Astrocyte of the spinal cord (primary cell): ENCODE data around the gene CCT2.

ENCODE experiments used
- DNase-seq: peaks from one replicate; pipeline ENCODE4 v3.0.0; 2011; ENCODE audit warnings: low read depth, low spot score
- H3K4me3 ChIP-seq: 2 replicates; pipeline ENCODE4 v1.5.1; 2011; ENCODE audit warnings: low read depth, mild to moderate bottlenecking, low read length, moderate library complexity
- CTCF ChIP-seq: IDR thresholded peaks from 2 replicates; pipeline ENCODE4 v1.5.1; 2012; ENCODE audit warnings: low read depth, mild to moderate bottlenecking, low read length, inconsistent platforms
- in situ Hi-C: cut with HindIII; loops from 2 replicates; pipeline ENCODE4 v1.10.0; 2017; ENCODE audit warnings: low sequenced_read_pairs

CCT2 gene

DNA sequence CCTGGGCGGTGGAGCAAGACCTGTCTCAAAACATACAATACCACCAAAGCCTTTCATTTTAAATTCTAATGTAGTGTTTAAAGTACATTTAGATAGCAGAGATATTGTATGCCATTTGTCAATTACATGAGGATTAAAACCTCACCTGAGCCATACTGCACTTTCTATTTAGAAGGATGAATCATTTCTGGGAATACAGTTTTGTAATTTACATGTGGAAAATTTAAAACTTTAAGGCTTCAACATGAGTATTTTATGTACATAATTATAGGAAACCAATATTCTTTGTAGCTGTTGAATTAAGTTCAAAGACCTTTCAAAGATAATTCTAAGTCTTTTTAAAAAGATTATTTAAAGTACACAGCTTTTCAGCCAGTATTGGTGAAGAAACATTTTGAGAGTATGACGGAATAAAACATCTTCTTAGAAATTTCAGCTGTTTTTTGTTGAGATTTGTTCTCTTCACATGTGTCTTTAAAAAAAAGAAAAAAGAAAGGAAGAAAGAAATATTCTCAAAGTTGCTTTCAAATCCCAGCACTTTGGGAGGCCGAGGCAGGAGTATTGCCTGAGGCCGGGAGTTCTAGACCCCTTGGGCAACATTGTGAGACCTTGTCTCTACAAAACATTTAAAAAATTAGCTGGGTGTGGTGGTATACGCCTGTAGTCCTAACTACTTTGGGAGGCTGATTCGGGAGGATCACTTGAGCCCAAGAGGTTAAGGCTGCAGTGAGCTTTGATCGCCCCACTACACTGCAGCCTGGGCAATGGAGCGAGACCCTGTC lies 34.5 kb upstream of the CCT2 start:
- TF ChIP-seq CTCF: no peak
- in situ Hi-C loops: no loop called here
- DNase-seq: no peak
- H3K4me3 ChIP-seq: no peak overlapping the region

DNA sequence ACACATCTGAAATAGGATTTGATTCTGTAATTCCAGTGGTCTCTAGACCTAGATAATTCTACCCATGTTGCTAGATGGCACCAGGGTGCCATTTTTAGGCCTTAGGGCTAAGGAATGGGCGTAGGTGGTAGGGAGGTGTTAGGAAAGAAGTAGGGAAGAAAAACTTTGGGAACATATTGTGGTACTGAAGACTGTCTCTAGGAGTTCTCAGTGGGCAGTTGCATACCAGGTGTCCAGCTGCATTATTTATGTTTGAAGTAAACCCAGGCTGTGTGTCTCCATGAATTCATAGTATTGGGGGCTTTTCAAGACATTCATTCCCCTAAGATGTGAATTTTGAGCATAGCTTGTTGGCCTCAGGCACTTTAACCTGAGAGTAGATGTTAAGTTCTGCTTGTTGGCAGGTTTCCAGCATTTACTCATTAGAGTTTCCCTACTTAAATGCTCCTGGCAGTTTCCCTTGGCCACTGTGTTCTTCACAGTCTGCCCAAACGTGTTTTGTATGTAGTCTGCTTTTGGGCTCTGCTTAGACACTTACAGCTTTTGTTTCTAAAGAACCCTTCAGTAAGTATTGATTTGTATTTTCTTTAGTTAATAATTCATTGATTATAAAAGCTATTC lies 31.5 kb upstream of the CCT2 start:
- peak; percentile 75 for DNase-seq
- no peak overlapping the region for H3K4me3 ChIP-seq
- no peak for TF ChIP-seq CTCF
- in situ Hi-C loops: no loop called here

DNA sequence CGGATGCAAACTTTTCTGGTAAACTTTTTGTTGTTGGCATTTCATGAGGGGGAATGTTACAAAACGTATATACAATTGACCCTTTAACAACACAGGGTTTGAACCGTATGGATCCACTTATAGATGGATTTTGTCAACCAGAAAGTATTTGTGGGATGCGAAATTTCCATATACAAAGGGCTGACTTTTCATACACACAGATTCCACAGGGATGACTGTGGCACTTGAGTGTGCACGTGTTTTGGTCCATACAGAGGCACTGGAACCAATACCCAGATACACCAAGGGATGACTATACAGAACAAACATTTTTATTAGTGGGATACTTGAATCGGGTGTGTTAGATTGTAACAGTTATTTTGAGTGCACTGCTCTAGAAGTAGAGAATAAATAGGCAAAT lies 29.8 kb upstream of the CCT2 start:
- TF ChIP-seq CTCF: no peak

DNA sequence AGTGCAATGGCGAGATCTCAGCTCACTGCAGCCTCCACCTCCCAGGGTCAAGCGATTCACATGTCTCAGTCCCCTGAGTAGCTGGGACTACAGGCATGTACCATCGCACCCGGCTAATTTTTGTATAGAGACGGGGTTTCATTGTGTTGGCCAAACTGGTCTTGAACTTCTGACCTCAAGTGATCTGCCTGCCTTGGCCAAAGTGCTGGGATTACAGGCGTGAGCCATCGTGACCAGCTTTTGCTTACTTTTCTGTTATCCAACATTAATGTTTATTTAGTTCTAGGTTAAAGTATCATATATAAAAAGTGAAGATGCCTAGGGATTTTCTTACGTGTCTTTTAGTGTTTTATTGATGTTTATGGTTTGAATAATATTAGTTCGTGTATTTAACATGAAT lies 28.9 kb upstream of the CCT2 start:
- H3K4me3 ChIP-seq: no peak overlapping the region
- no peak for DNase-seq
- in situ Hi-C loops: no loop called here
- no peak for TF ChIP-seq CTCF

More for the DNA sequence above, 29.8 kb upstream of the CCT2 start:
- H3K4me3 ChIP-seq: no peak overlapping the region
- in situ Hi-C loops: no loop called here
- peak; percentile 83 for DNase-seq

- H3K4me3 ChIP-seq: no peak overlapping the region
- in situ Hi-C loops: no loop called here
- DNase-seq: no peak
- no peak for TF ChIP-seq CTCF
Observed at GRCh38 chr12:69563166-69563762, 22.0 kb upstream of the CCT2 start.

GRCh38 chr12:69566603-69567002 lies 18.7 kb upstream of the CCT2 start:
- TF ChIP-seq CTCF: peak; percentile 4

More at GRCh38 chr12:69566603-69567002, 18.7 kb upstream of the CCT2 start:
- no peak for DNase-seq
- in situ Hi-C loops: no loop called here
- H3K4me3 ChIP-seq: no peak overlapping the region
